Peyer's patch (tissue), 4 donors: ENCODE data around the gene NELFCD. TPM values are rescaled to one million over a fixed set of nuclear protein-coding genes. Genes with fewer than 3 reads are reported as not detected.

Experiments
- DNase-seq, 3 donors: peaks; one replicate each; pipeline ENCODE4 v3.0.0-alpha.2; 2017 to 2019
- H3K27ac ChIP-seq, 4 donors: fragments of 200-600 bp; sonication (generic); one replicate each; pipeline ENCODE4 v1.5.1; 2016 to 2019
- H3K27me3 ChIP-seq, 2 donors: fragments of 200-600 bp; sonication (generic); one replicate each; pipeline ENCODE4 v1.5.1; 2019
- H3K36me3 ChIP-seq, 3 donors: fragments of 200-600 bp; sonication (generic); one replicate each; pipeline ENCODE4 v1.5.1; 2016 to 2019
- H3K4me1 ChIP-seq, 4 donors: fragments of 200-600 bp; sonication (generic); one replicate each; pipeline ENCODE4 v1.5.1; 2016 to 2019
- H3K4me3 ChIP-seq, 4 donors: fragments of 200-600 bp; sonication (generic); 1 replicate in 3 of 4; 2 replicates in 1 of 4; pipeline ENCODE4 v1.5.1; 2016 to 2019; ENCODE audit warnings: mild to moderate bottlenecking in 1 of 4
- H3K9me3 ChIP-seq, 4 donors: fragments of 200-600 bp; sonication (generic); one replicate each; pipeline ENCODE4 v1.5.1; 2016 to 2019; ENCODE audit warnings: mild to moderate bottlenecking in 1 of 4
- POLR2A ChIP-seq, 2 donors: fragments of 450-650 bp; IDR thresholded peaks; one replicate each; pipeline ENCODE4 v1.5.1; 2017; ENCODE audit warnings: antibody characterized with exemption in 2 of 2, mild to moderate bottlenecking in 2 of 2, moderate library complexity in 2 of 2
- total RNA-seq, 4 donors: library from RNA; depleted of rRNA; stranded (reverse); fragments of >200 nt; gene quantifications; one replicate each; pipeline ENCODE4 v1.1.0, GENCODE V29; 2016
- TF ChIP-seq, protein P1 (sequence below), 6 experiments: fragments of 450-650 bp in 4 of 6; fragments of 200-600 bp in 2 of 6; sonication (generic) in 1 of 6; IDR thresholded peaks; one replicate each; pipeline ENCODE4 v1.5.1; 2017 to 2019; ENCODE audit warnings: antibody characterized with exemption in 6 of 6, mild to moderate bottlenecking in 3 of 6, moderate library complexity in 1 of 6

Gene NELFCD
- total RNA-seq, 4 donors from 2014 or later: 39.6 to 98.2 (median 65.1) TPM

- no peak for TF ChIP-seq POLR2A (IDR thresholded peaks at IDR 0.05)
- TF ChIP-seq, protein P1, sequence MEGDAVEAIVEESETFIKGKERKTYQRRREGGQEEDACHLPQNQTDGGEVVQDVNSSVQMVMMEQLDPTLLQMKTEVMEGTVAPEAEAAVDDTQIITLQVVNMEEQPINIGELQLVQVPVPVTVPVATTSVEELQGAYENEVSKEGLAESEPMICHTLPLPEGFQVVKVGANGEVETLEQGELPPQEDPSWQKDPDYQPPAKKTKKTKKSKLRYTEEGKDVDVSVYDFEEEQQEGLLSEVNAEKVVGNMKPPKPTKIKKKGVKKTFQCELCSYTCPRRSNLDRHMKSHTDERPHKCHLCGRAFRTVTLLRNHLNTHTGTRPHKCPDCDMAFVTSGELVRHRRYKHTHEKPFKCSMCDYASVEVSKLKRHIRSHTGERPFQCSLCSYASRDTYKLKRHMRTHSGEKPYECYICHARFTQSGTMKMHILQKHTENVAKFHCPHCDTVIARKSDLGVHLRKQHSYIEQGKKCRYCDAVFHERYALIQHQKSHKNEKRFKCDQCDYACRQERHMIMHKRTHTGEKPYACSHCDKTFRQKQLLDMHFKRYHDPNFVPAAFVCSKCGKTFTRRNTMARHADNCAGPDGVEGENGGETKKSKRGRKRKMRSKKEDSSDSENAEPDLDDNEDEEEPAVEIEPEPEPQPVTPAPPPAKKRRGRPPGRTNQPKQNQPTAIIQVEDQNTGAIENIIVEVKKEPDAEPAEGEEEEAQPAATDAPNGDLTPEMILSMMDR (IDR thresholded peaks at IDR 0.05): no peak
- H3K27ac ChIP-seq: no peak overlapping the region
- peaks cover 0 to 78% (median 0%) of the 10 kb centered on the region in 3 donors for H3K36me3 ChIP-seq
- no peaks in the 10 kb centered on the region for H3K27me3 ChIP-seq
- peak in 1 of 3 donors; percentile 32 for DNase-seq
- no peaks in the 10 kb centered on the region for H3K9me3 ChIP-seq
- peaks cover 0 to 12% (median 0%) of the 10 kb centered on the region in 4 donors for H3K4me1 ChIP-seq
- H3K4me3 ChIP-seq: no peak overlapping the region
Measured at GRCh38 chr20:58989196-58989595, 8.1 kb downstream of the NELFCD start.

- Histone ChIP-seq H3K9me3 (no peaks in the 10 kb centered on the region), H3K27ac (no peak overlapping the region), H3K27me3 (no peaks in the 10 kb centered on the region), H3K4me1 (no peaks in the 10 kb centered on the region), H3K36me3 (peaks cover 0 to 94% (median 0%) of the 10 kb centered on the region in 3 donors), H3K4me3 (no peak overlapping the region)
- DNase-seq: peak in 1 of 3 donors; percentile 43
- TF ChIP-seq, protein P1 (IDR thresholded peaks at IDR 0.05): no peak
- no peak for TF ChIP-seq POLR2A (IDR thresholded peaks at IDR 0.05)
Measured at GRCh38 chr20:58990651-58991445, 9.8 kb downstream of the NELFCD start.

DNA sequence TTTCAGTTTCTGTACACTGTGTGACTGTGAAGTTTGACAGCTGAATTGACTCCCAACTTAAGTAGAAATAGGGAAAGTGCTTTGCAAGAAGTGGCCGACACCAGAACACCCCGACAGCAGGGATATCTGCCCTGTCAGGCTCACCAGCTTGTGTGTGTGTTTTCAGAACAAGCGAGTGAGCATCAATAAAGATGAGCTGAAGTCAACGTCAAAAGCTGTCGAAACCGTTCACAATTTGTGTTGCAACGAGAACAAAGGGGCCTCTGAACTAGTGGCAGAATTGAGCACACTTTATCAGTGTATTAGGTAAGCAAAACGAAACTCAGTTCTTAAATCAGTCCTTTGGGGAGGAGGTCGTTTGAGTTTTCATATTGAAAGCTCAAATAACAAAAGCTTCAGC, 10.7 kb downstream of the NELFCD start:
- H3K9me3 ChIP-seq: no peaks in the 10 kb centered on the region
- H3K36me3 ChIP-seq: peaks cover 0 to 96% (median 0%) of the 10 kb centered on the region in 3 donors
- DNase-seq: peak in 1 of 3 donors; percentile 26

DNA sequence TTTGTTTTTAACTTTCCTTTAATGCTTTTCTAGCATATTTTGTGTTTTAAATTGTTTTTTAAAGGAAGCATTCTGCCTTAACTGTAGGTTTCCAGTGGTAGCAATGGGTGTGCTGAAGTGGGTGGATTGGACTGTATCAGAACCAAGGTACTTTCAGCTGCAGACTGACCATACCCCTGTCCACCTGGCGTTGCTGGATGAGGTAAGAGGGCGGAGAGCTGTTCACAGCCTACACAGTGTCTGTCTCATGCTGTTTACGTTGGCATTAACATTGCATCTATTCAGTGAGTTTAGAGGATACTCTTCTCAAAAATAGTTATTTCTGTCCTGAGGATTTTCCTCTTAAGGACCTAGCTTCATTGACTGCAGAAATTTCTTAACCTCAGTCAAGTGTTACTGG, 11.9 kb downstream of the NELFCD start:
- Histone ChIP-seq H3K36me3 (peaks cover 0 to 96% (median 0%) of the 10 kb centered on the region in 3 donors), H3K27me3 (no peaks in the 10 kb centered on the region), H3K27ac (peak overlapping the region in 2 of 4 donors; percentile 32 to 35), H3K4me3 (no peak overlapping the region), H3K4me1 (no peaks in the 10 kb centered on the region), H3K9me3 (no peaks in the 10 kb centered on the region)
- DNase-seq: peak in 1 of 3 donors; percentile 25
- TF ChIP-seq POLR2A (IDR thresholded peaks at IDR 0.05): no peak
- TF ChIP-seq, protein P1 (IDR thresholded peaks at IDR 0.05): no peak

More for the DNA sequence above, 10.7 kb downstream of the NELFCD start:
- Histone ChIP-seq H3K4me1 (no peaks in the 10 kb centered on the region), H3K27me3 (no peaks in the 10 kb centered on the region), H3K27ac (no peak overlapping the region), H3K4me3 (no peak overlapping the region)
- no peak for TF ChIP-seq POLR2A (IDR thresholded peaks at IDR 0.05)
- TF ChIP-seq, protein P1 (IDR thresholded peaks at IDR 0.05): no peak

- peak in 1 of 3 donors; percentile 47 for DNase-seq
- Histone ChIP-seq H3K9me3 (no peaks in the 10 kb centered on the region), H3K27ac (peak overlapping the region in 2 of 4 donors; percentile 32 to 35), H3K4me3 (no peak overlapping the region), H3K27me3 (no peaks in the 10 kb centered on the region), H3K36me3 (peaks cover 0 to 95% (median 0%) of the 10 kb centered on the region in 3 donors), H3K4me1 (no peaks in the 10 kb centered on the region)
- TF ChIP-seq POLR2A (IDR thresholded peaks at IDR 0.05): no peak
- TF ChIP-seq, protein P1 (IDR thresholded peaks at IDR 0.05): no peak
Measured at GRCh38 chr20:58993332-58994248, 12.5 kb downstream of the NELFCD start.
